Measurements from ENCODE around the gene SNRPB. TPM values are rescaled to one million over a fixed set of nuclear protein-coding genes. Genes with fewer than 3 reads are reported as not detected.

The SNRPB gene
- total RNA-seq, 1 donor from 2014 or later, result 112 TPM

GRCh38 chr20:2462484-2462883 lies 8.1 kb downstream of the SNRPB start:
- no peak overlapping the region for H3K27ac Mint-ChIP-seq (ENCODE audit: unreplicated experiment)
- no peaks in the 10 kb centered on the region for H3K27me3 Mint-ChIP-seq (ENCODE audit: unreplicated experiment)
- no peak for TF ChIP-seq CTCF (IDR thresholded peaks at IDR 0.05)
- H3K36me3 Mint-ChIP-seq (ENCODE audit: unreplicated experiment), result peaks cover 65% of the 10 kb centered on the region
- no peak overlapping the region for H3K4me3 Mint-ChIP-seq (ENCODE audit: unreplicated experiment)
- no peak for DNase-seq (ENCODE audit: extremely low spot score, unreplicated experiment)
- H3K4me1 Mint-ChIP-seq (ENCODE audit: unreplicated experiment), result peaks cover 2% of the 10 kb centered on the region
- H3K9me3 Mint-ChIP-seq (ENCODE audit: unreplicated experiment), result no peaks in the 10 kb centered on the region

DNA sequence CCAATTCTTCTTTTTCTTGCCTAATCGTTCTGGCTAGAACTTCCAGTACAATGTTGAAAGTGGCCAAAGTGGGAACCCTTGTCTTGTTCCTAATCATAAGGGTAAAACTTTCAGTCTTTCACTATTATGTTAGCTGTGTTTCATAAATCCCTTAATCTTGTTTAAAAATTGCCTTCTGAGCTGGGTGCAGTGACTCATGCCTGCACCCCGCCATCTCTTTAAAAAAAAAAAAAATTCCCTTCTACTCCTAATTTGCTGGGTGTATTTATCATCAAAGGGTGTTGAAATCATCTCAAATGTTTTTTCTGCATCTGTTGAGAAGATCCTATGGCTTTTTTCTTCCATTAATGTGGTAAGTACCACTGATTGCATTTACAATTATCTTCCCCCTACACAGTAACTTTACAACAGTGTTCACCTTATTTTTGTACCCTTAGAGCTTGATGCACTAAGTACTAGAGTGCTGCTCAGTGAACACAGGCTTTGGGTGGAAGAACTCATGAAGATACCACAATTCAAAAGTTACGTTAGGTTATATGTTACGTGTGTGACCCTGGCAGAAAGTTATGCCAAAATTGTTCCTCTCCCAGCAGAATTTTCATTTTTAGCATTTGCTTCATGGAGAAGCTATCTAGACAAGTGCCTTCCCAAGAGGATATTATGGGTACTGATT lies 9.7 kb downstream of the SNRPB start:
- Mint-ChIP-seq H3K27ac (ENCODE audit: unreplicated experiment) (no peak overlapping the region), H3K36me3 (ENCODE audit: unreplicated experiment) (peaks cover 53% of the 10 kb centered on the region), H3K27me3 (ENCODE audit: unreplicated experiment) (no peaks in the 10 kb centered on the region), H3K9me3 (ENCODE audit: unreplicated experiment) (no peaks in the 10 kb centered on the region), H3K4me3 (ENCODE audit: unreplicated experiment) (no peak overlapping the region), H3K4me1 (ENCODE audit: unreplicated experiment) (no peaks in the 10 kb centered on the region)
- TF ChIP-seq CTCF (IDR thresholded peaks at IDR 0.05), result no peak
- DNase-seq (ENCODE audit: extremely low spot score, unreplicated experiment), result no peak

GRCh38 chr20:2459981-2460751 lies 10.4 kb downstream of the SNRPB start:
- TF ChIP-seq CTCF (IDR thresholded peaks at IDR 0.05), result no peak
- no peaks in the 10 kb centered on the region for H3K9me3 Mint-ChIP-seq (ENCODE audit: unreplicated experiment)
- no peak for DNase-seq (ENCODE audit: extremely low spot score, unreplicated experiment)
- no peaks in the 10 kb centered on the region for H3K27me3 Mint-ChIP-seq (ENCODE audit: unreplicated experiment)
- H3K36me3 Mint-ChIP-seq (ENCODE audit: unreplicated experiment), result peaks cover 46% of the 10 kb centered on the region
- H3K4me1 Mint-ChIP-seq (ENCODE audit: unreplicated experiment), result no peaks in the 10 kb centered on the region
- no peak overlapping the region for H3K4me3 Mint-ChIP-seq (ENCODE audit: unreplicated experiment)
- H3K27ac Mint-ChIP-seq (ENCODE audit: unreplicated experiment), result no peak overlapping the region

DNA sequence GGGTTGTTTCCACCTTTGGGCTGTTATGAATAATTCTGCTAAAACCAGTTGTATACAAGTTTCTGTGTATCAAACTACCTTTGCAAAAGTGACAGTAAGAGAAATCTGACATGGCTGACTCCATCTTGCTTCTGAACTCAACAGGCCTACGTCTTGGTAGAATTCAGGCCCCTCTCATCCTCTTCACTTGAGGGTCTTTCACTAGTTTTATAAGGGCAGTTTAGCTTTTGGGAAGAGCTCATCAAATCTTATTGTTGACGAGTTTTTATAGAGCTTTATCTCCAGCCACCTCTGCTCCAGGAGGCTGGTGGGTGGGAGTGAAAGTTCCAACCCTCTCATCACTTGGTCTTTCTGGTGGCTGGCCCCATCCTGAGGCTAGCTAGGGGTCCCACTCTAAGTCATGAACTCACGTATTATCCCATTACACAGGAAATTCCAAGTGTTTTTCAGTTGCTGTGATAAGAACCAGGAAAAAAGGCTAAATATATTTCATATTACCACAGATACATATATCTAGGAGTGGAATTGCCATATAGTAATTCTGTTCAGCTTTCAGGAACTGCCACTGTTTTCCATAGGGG lies 11.6 kb downstream of the SNRPB start:
- Mint-ChIP-seq H3K27ac (ENCODE audit: unreplicated experiment) (no peak overlapping the region), H3K36me3 (ENCODE audit: unreplicated experiment) (peaks cover 39% of the 10 kb centered on the region), H3K27me3 (ENCODE audit: unreplicated experiment) (no peaks in the 10 kb centered on the region), H3K9me3 (ENCODE audit: unreplicated experiment) (no peaks in the 10 kb centered on the region), H3K4me1 (ENCODE audit: unreplicated experiment) (no peaks in the 10 kb centered on the region), H3K4me3 (ENCODE audit: unreplicated experiment) (no peak overlapping the region)
- DNase-seq (ENCODE audit: extremely low spot score, unreplicated experiment), result no peak
- no peak for TF ChIP-seq CTCF (IDR thresholded peaks at IDR 0.05)
